BJ (cell line): ENCODE measurements around the gene SHC4. TPM values are rescaled to one million over a fixed set of nuclear protein-coding genes. Genes with fewer than 3 reads are reported as not detected.
A peak's percentile ranks its signal among the peaks of the same experiment; 100 is the strongest.

ENCODE experiments used
- CTCF ChIA-PET: fragments of 350-600 bp; formaldehyde crosslinking; extraction: SDS; loops from one replicate; lab custom pipeline; 2021; ENCODE audit warnings: antibody characterized with exemption, inconsistent platforms; lab: Yijun Ruan, JAX
- POLR2A ChIA-PET: fragments of 300-600 bp; sonication (Branson Sonifier 250); formaldehyde crosslinking; extraction: SDS; loops from one replicate; lab custom pipeline; 2021; ENCODE audit warnings: antibody characterized with exemption; lab: Charles Lee
- DNase-seq: peaks from one replicate; pipeline ENCODE4 v3.0.0-alpha.2; 2011; ENCODE audit warnings: low read depth
- H3K27me3 ChIP-seq: 2 replicates; pipeline ENCODE4 v1.6.0; 2011; ENCODE audit warnings: low read length; ENCODE audit not compliant: control insufficient read depth, insufficient read depth
- H3K36me3 ChIP-seq: 2 replicates; pipeline ENCODE4 v1.5.1; 2011; ENCODE audit warnings: low read length; ENCODE audit not compliant: control insufficient read depth, insufficient read depth
- H3K4me3 ChIP-seq: 2 replicates; pipeline ENCODE4 v1.5.1; 2011; ENCODE audit warnings: low read depth, mild to moderate bottlenecking, control low read depth, low read length
- CTCF ChIP-seq: IDR thresholded peaks from 2 replicates; pipeline ENCODE4 v1.5.1; 2011; ENCODE audit warnings: low read depth, mild to moderate bottlenecking, control low read depth, inconsistent platforms, low read length, moderate library complexity; ENCODE audit not compliant: insufficient read depth
- polyA plus RNA-seq: library from polyadenylated mRNA; depleted of rRNA; stranded (reverse); fragments of >200 nt; gene quantifications from 2 replicates; pipeline ENCODE4 v1.2.3, GENCODE V29; 2011

The SHC4 gene
- polyA plus RNA-seq, 1 experiment: 0.74 TPM

GRCh38 chr15:48880070-48880634 lies 83.6 kb downstream of the SHC4 start:
- Histone ChIP-seq H3K27me3 (no peaks in the 10 kb centered on the region), H3K4me3 (no peak overlapping the region), H3K36me3 (no peaks in the 10 kb centered on the region)
- DNase-seq: no peak
- CTCF ChIA-PET: interaction anchor here (1.3 to 1.4 kb wide), 2 partner anchors 14 to 15 kb away, joined by 3 read pairs; no protein-coding TSS in a partner anchor
- no peak for TF ChIP-seq CTCF
- POLR2A ChIA-PET: no interaction called here

- Histone ChIP-seq H3K27me3 (no peaks in the 10 kb centered on the region), H3K4me3 (peak within 1 kb of the TSS; percentile 79), H3K36me3 (no peaks in the 10 kb centered on the region)
- ChIA-PET CTCF (interaction anchor here (0.7 to 1.7 kb wide), 9 partner anchors 8 to 98 kb away, joined by 3 to 11 read pairs (median 4); no protein-coding TSS in a partner anchor), POLR2A (interaction anchor here (0.6 to 1.7 kb wide), 3 partner anchors 11 to 978 kb away, joined by 3 to 7 read pairs (median 5); no protein-coding TSS in a partner anchor)
- DNase-seq: peak; percentile 79
- TF ChIP-seq CTCF: no peak
These were observed 85.8 kb downstream of the SHC4 start, which contains the start of gene EID1 for GRCh38 chr15:48877630-48878595. Gene EID1 (plus strand): TSS chr15:48878134. CDS start chr15:48878177, 43 bp downstream.

- Histone ChIP-seq H3K27me3 (no peaks in the 10 kb centered on the region), H3K4me3 (no peak overlapping the region), H3K36me3 (no peaks in the 10 kb centered on the region)
- ChIA-PET CTCF (interaction anchor here (0.8 kb wide), 1 partner anchor 160 kb away, joined by 3 read pairs; no protein-coding TSS in a partner anchor), POLR2A (no interaction called here)
- no peak for TF ChIP-seq CTCF
- no peak for DNase-seq
These were observed 87.7 kb downstream of the SHC4 start for GRCh38 chr15:48876057-48876456.

- DNase-seq: no peak
- POLR2A ChIA-PET: no interaction called here
- Histone ChIP-seq H3K36me3 (no peaks in the 10 kb centered on the region), H3K27me3 (no peaks in the 10 kb centered on the region), H3K4me3 (no peak overlapping the region)
- TF ChIP-seq CTCF: no peak
- CTCF ChIA-PET: interaction anchor here (0.8 to 1.2 kb wide), 2 partner anchors 90 to 159 kb away, joined by 3 to 4 read pairs; no protein-coding TSS in a partner anchor
These were observed 88.3 kb downstream of the SHC4 start for GRCh38 chr15:48875241-48875960.
